Measurements from ENCODE around the gene CACNA1S. TPM values are rescaled to one million over a fixed set of nuclear protein-coding genes. Genes with fewer than 3 reads are reported as not detected.

CACNA1S gene
- total RNA-seq, 1 donor from 2014 or later = not detected

DNA sequence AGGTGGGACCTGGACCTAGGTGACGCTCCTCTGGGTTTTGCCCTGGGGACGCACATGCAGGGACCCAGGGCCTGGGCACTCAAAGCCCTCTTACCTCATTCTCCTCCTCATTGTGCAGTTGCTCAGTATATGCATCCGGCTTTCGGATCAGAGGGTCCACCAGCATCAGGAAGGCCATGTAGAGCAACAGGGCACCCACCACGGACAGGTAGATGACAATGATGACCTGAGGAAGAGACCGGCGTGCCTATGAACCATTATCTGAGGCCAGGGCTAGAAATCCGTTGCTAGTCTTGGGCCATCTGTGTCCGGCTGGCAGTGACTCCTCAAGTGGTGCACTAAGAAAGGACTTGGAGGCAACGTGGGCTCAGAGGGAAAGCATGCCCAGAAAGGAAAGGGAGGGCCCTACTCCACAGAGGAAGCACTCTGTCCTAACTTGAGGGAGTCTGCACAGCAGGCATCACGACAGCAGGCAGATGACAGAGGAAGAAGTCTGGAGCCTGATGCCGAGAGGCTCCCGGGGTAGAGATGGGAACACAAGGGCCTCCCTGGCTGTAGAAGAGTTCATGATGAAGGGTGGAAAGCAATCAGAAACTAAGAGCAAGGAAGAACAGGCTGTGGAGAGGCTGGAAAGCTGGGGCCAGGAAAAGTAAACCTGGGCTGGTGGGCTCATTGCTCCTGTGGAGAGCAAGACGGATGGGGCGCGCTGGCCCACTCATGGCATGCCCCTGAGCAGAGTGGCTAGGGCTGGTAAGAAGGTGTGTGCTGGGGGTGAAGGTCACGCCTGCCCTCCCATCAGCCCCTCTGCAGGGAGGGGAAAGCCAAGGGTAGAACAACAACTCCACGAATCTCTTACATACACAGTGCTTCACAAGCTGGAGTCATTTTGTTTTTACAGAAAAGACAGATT lies 31.8 kb upstream of the CACNA1S start:
- Histone ChIP-seq H3K9me3 (ENCODE audit: insufficient read depth, low read depth, low read length) (no peaks in the 10 kb centered on the region), H4K20me1 (ENCODE audit: insufficient read depth, low read length) (peaks cover 34% of the 10 kb centered on the region), H3K36me3 (ENCODE audit: insufficient read depth, low read length) (peaks cover 39% of the 10 kb centered on the region), H3K79me2 (ENCODE audit: insufficient read depth, low read length) (no peaks in the 10 kb centered on the region), H3K27me3 (ENCODE audit: insufficient read depth, low read length) (no peaks in the 10 kb centered on the region), H3K4me1 (ENCODE audit: insufficient read depth, low read length) (no peaks in the 10 kb centered on the region), H3K27ac (ENCODE audit: low read depth, low read length) (no peak overlapping the region), H3K9ac (ENCODE audit: low read length) (no peak overlapping the region), H3K4me3 (ENCODE audit: insufficient read depth, low read depth, low read length) (no peak overlapping the region), H2AFZ (ENCODE audit: low read depth, low read length) (no peak overlapping the region), H3K4me2 (ENCODE audit: low read length) (no peak overlapping the region)
- FAIRE-seq = no peak
- Mint-ChIP-seq H3K4me1 (ENCODE audit: low read depth, unreplicated experiment) (no peaks in the 10 kb centered on the region), H3K9me3 (ENCODE audit: unreplicated experiment) (no peaks in the 10 kb centered on the region), H3K27ac (ENCODE audit: unreplicated experiment) (no peak overlapping the region), H3K36me3 (ENCODE audit: low read depth, unreplicated experiment) (peaks cover 41% of the 10 kb centered on the region), H3K27me3 (ENCODE audit: low read depth, unreplicated experiment) (no peaks in the 10 kb centered on the region), H3K4me3 (ENCODE audit: unreplicated experiment) (no peak overlapping the region)
- TF ChIP-seq CTCF (IDR thresholded peaks at IDR 0.05; ENCODE audit: insufficient read depth, low read depth, low read length) = no peak
- no peak for TF ChIP-seq EZH2 (IDR thresholded peaks at IDR 0.05; ENCODE audit: insufficient read depth, low read length)
- DNase-seq (ENCODE audit: low read depth) = no peak

DNA sequence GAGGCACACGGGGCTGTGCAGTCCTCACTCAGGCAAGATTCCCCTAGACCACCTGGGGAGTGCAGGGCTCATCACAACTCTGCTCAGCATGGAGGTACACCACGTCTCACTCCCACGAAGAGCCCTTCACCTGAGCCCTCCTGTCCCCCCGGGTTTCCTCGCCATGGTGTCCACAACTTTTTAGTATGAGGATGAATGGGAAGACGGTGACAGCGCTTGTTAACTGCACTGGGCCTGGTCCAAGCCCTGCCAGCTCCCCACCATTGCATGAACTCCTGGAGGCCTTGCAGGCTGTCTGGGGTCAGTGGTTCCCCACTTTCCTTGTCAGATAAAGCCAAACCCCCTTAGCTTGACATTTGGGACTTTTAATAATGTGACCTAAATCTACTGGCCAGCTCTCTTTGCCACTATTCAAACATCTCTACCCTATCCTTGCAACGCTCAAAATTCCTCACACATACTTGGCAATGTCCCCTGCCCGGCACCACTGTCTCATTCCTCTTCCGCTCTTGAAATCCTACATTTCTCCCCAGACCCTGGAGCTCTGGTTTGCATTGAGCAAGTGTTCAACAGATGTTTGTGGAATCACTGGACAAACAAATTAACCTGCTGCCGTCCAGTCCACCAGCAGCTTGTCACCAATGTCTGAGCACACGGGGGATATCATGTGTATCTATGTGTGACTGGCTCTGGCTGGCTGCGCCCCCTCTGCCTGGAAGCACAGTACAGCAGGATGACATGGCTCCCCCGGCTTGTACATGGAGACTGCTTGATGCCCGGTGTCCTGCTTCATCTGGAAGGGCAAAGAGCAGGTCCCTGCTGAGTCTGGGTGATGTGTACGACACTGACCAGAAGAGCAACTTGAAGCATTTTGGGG lies 30.9 kb upstream of the CACNA1S start:
- H3K79me2 ChIP-seq (ENCODE audit: insufficient read depth, low read length) = no peaks in the 10 kb centered on the region
- H3K27ac ChIP-seq (ENCODE audit: low read depth, low read length) = no peak overlapping the region
- Mint-ChIP-seq H3K36me3 (ENCODE audit: low read depth, unreplicated experiment) (peaks cover 36% of the 10 kb centered on the region), H3K4me3 (ENCODE audit: unreplicated experiment) (no peak overlapping the region), H3K27ac (ENCODE audit: unreplicated experiment) (no peak overlapping the region), H3K9me3 (ENCODE audit: unreplicated experiment) (no peaks in the 10 kb centered on the region), H3K4me1 (ENCODE audit: low read depth, unreplicated experiment) (peaks cover 2% of the 10 kb centered on the region), H3K27me3 (ENCODE audit: low read depth, unreplicated experiment) (no peaks in the 10 kb centered on the region)
- FAIRE-seq = no peak
- TF ChIP-seq EZH2 (IDR thresholded peaks at IDR 0.05; ENCODE audit: insufficient read depth, low read length) (no peak), CTCF (IDR thresholded peaks at IDR 0.05; ENCODE audit: insufficient read depth, low read depth, low read length) (no peak)
- no peaks in the 10 kb centered on the region for H3K27me3 ChIP-seq (ENCODE audit: insufficient read depth, low read length)
- H3K9me3 ChIP-seq (ENCODE audit: insufficient read depth, low read depth, low read length) = no peaks in the 10 kb centered on the region
- no peak overlapping the region for H3K4me2 ChIP-seq (ENCODE audit: low read length)
- H3K4me3 ChIP-seq (ENCODE audit: insufficient read depth, low read depth, low read length) = no peak overlapping the region
- H3K4me1 ChIP-seq (ENCODE audit: insufficient read depth, low read length) = peaks cover 6% of the 10 kb centered on the region
- no peak overlapping the region for H3K9ac ChIP-seq (ENCODE audit: low read length)
- H3K36me3 ChIP-seq (ENCODE audit: insufficient read depth, low read length) = peaks cover 32% of the 10 kb centered on the region
- DNase-seq (ENCODE audit: low read depth) = no peak
- peaks cover 34% of the 10 kb centered on the region for H4K20me1 ChIP-seq (ENCODE audit: insufficient read depth, low read length)
- no peak overlapping the region for H2AFZ ChIP-seq (ENCODE audit: low read depth, low read length)

Data from astrocyte (in vitro differentiated cells and primary cell).